Osteocyte (in vitro differentiated cells): ENCODE measurements around the gene IQCH. TPM values are rescaled to one million over a fixed set of nuclear protein-coding genes. Genes with fewer than 3 reads are reported as not detected.
"Not testable (repeated sequence)": the region's sequence is repeated elsewhere in the genome, so short reads cannot be mapped to it uniquely, and the experiment has no call there.

Experiments
- DNase-seq: peaks from one replicate; pipeline ENCODE4 v3.0.0; 2021; ENCODE audit warnings: mixed read lengths; ENCODE audit not compliant: unreplicated experiment; ENCODE audit errors: extremely low spot score
- H3K27ac Mint-ChIP-seq: one replicate; pipeline ENCODE4 v1.8.0; 2021; ENCODE audit warnings: mild to moderate bottlenecking, mixed read lengths; ENCODE audit not compliant: unreplicated experiment
- H3K27me3 Mint-ChIP-seq: one replicate; pipeline ENCODE4 v1.8.0; 2021; ENCODE audit warnings: mixed read lengths; ENCODE audit not compliant: unreplicated experiment
- H3K36me3 Mint-ChIP-seq: one replicate; pipeline ENCODE4 v1.8.0; 2021; ENCODE audit warnings: mixed read lengths; ENCODE audit not compliant: unreplicated experiment
- H3K4me1 Mint-ChIP-seq: one replicate; pipeline ENCODE4 v1.8.0; 2021; ENCODE audit warnings: mixed read lengths; ENCODE audit not compliant: unreplicated experiment
- H3K4me3 Mint-ChIP-seq: one replicate; pipeline ENCODE4 v1.8.0; 2021; ENCODE audit warnings: mild to moderate bottlenecking, moderate library complexity, mixed read lengths; ENCODE audit not compliant: unreplicated experiment
- H3K9me3 Mint-ChIP-seq: one replicate; pipeline ENCODE4 v1.8.0; 2021; ENCODE audit warnings: mixed read lengths; ENCODE audit not compliant: unreplicated experiment
- total RNA-seq: library from RNA; stranded (reverse); gene quantifications from 2 replicates; pipeline ENCODE4 v1.2.1, GENCODE V29; 2021
- TF ChIP-seq, protein P1 (sequence below): fragments of 200-600 bp; sonication (generic); IDR thresholded peaks from 2 replicates; pipeline ENCODE4 v1.5.0; 2021; ENCODE audit warnings: antibody characterized with exemption, mild to moderate bottlenecking, moderate library complexity

IQCH gene
- total RNA-seq, 1 donor from 2014 or later, result 2.0 TPM

DNA sequence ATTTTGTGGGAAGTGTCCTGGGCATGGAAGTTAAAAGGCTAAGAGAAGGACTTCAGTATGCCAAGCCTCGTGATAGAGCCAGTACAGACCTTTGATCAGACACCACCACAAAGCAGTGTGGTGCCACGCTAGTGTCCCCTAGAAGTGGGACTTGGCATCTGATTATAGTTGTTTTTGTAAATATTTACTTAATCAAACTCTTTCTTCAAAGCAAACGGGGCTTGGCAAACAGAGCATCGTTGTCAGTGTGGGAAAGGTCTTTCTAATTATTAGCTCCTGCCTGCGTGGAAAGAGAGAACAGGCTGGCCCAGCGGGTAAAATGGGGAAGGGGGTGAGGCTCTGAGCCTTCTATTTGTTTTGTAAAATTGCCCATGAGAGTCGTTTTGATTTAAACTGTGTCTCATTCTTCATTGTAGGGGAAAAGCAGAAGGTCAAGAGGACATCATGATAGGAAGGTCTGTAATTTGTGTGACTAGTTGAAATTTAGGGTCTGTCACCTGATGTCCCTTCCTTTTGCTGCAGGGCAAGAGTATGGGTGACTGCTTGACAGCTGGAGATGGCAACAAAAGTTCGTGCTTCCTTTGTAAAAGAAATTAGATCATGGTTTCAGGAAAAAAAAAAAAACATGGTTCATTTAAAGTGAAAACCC is 105.0 kb downstream of the IQCH start:
- TF ChIP-seq, protein P1, sequence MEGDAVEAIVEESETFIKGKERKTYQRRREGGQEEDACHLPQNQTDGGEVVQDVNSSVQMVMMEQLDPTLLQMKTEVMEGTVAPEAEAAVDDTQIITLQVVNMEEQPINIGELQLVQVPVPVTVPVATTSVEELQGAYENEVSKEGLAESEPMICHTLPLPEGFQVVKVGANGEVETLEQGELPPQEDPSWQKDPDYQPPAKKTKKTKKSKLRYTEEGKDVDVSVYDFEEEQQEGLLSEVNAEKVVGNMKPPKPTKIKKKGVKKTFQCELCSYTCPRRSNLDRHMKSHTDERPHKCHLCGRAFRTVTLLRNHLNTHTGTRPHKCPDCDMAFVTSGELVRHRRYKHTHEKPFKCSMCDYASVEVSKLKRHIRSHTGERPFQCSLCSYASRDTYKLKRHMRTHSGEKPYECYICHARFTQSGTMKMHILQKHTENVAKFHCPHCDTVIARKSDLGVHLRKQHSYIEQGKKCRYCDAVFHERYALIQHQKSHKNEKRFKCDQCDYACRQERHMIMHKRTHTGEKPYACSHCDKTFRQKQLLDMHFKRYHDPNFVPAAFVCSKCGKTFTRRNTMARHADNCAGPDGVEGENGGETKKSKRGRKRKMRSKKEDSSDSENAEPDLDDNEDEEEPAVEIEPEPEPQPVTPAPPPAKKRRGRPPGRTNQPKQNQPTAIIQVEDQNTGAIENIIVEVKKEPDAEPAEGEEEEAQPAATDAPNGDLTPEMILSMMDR, result no peak
- Mint-ChIP-seq H3K4me3 (no peak overlapping the region), H3K4me1 (peaks cover 3% of the 10 kb centered on the region), H3K27me3 (peaks cover 2% of the 10 kb centered on the region), H3K36me3 (no peaks in the 10 kb centered on the region), H3K9me3 (no peaks in the 10 kb centered on the region), H3K27ac (no peak overlapping the region)
- DNase-seq, result no peak

DNA sequence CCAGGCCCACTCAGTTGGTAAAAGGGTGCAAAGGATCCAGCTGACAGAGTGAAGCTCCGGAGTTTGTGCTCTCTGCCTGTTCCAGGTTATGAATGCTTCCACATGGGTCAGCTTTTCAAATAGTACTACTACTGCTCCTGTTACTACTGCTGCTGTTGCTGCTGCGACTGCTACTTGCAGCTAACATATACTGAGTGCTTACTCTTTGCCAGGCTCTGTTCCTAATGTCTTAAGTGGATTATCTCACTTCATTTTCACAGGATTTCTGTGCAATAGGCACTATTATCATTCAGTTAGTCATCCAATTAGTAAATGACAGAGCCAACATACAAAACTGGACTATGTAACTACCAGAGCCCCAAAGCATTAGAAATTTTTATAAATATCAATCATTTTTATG is 106.5 kb downstream of the IQCH start:
- Mint-ChIP-seq H3K9me3 (no peaks in the 10 kb centered on the region), H3K4me3 (no peak overlapping the region), H3K36me3 (no peaks in the 10 kb centered on the region), H3K27me3 (no peaks in the 10 kb centered on the region), H3K27ac (no peak overlapping the region), H3K4me1 (peaks cover 3% of the 10 kb centered on the region)
- DNase-seq, result no peak
- TF ChIP-seq, protein P1, result no peak

DNA sequence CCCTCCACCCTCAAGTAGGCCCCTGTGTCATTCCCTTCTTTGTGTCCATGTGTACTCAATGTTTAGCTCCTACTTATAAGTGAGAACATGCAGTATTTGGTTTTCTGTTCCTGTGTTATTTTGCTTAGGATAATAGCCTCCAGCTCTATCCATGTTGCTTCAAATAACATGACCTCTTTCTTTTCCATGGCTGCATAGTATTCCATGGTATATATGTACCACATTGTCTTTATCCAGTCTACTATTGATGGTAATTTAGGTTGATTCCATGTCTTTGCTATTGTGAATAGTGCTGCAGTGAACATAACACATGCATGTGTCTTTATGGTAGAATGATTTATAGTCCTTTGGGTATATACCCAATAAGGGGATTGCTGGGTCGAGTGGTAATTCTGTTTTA is 109.1 kb downstream of the IQCH start:
- not testable (repeated sequence) for H3K4me3 Mint-ChIP-seq, H3K9me3 Mint-ChIP-seq, H3K27me3 Mint-ChIP-seq, DNase-seq, H3K27ac Mint-ChIP-seq, H3K36me3 Mint-ChIP-seq, H3K4me1 Mint-ChIP-seq

DNA sequence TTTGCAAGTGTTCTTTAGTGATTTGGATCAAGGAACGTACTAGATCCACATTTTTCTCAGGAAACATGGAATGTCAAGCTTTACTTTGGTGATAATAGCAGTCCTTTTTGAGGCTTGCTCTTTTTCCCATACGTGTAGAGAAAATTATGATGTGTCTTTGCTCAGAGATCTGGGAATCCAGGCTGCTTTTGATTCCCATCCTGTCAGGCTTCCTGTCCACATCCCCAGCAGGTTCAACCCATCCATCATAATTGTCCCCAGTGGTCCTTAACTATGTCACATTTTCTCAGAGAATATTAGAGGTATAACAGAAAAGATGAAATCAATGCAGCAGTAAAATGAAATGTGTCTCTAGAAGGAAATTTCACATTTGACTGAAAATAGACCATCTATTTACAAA is 111.4 kb downstream of the IQCH start:
- no peak for DNase-seq
- H3K4me3 Mint-ChIP-seq, result no peak overlapping the region

DNA sequence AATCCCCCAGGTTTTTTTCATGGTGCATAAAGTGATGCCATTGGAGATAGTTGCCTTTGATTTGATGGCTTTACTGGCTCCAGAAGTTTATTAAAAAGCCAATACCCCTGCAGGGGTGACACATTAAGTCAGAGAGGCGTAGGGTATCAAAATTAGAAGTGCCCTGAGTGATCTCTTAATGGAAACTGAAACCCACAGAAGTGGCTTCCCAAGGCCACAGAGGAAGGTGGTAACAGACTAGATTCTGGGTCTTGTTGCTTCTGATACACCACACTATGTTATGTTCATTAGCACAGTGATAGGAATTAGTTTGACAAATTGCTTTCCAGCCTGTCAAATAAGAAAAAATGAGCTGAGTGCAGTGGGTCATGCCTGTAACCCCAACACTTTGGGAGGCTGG is 112.3 kb downstream of the IQCH start:
- TF ChIP-seq, protein P1, result no peak
- Mint-ChIP-seq H3K9me3 (no peaks in the 10 kb centered on the region), H3K27me3 (peaks cover 16% of the 10 kb centered on the region), H3K36me3 (no peaks in the 10 kb centered on the region), H3K4me1 (no peaks in the 10 kb centered on the region), H3K4me3 (no peak overlapping the region), H3K27ac (no peak overlapping the region)
- DNase-seq, result no peak

More for the DNA sequence above, 111.4 kb downstream of the IQCH start:
- peaks cover 16% of the 10 kb centered on the region for H3K27me3 Mint-ChIP-seq
- no peak overlapping the region for H3K27ac Mint-ChIP-seq
- H3K9me3 Mint-ChIP-seq, result no peaks in the 10 kb centered on the region
- H3K36me3 Mint-ChIP-seq, result no peaks in the 10 kb centered on the region
- TF ChIP-seq, protein P1, result no peak
- no peaks in the 10 kb centered on the region for H3K4me1 Mint-ChIP-seq
